Effector memory CD8-positive, alpha-beta T cell (primary cell): ENCODE data around the gene VRK3.

Source experiments
- ATAC-seq: fragments of 150-1000 bp; cut with Tn5 transposase; replicated peaks from 2 replicates; pipeline ENCODE4 v1.10.0; 2021; ENCODE audit warnings: mild to moderate bottlenecking, moderate library complexity
- DNase-seq, 3 experiments: peaks; one replicate each; pipeline ENCODE4 v3.0.0; 2021
- H3K27ac Mint-ChIP-seq, 2 donors: one replicate each; pipeline ENCODE4 v1.8.0; 2022; ENCODE audit warnings: mild to moderate bottlenecking in 2 of 2, mixed read lengths in 2 of 2, moderate library complexity in 2 of 2
- H3K27me3 Mint-ChIP-seq, 2 donors: one replicate each; pipeline ENCODE4 v1.8.0; 2022; ENCODE audit warnings: mixed read lengths in 2 of 2
- H3K36me3 Mint-ChIP-seq: one replicate; pipeline ENCODE4 v1.8.0; 2022; ENCODE audit warnings: mild to moderate bottlenecking, moderate library complexity, mixed read lengths; ENCODE audit not compliant: insufficient read depth
- H3K4me1 Mint-ChIP-seq, 2 donors: one replicate each; pipeline ENCODE4 v1.8.0; 2022; ENCODE audit warnings: low read depth in 2 of 2, mixed read lengths in 2 of 2
- H3K4me3 Mint-ChIP-seq, 2 donors: one replicate each; pipeline ENCODE4 v1.8.0; 2022; ENCODE audit warnings: mild to moderate bottlenecking in 2 of 2, mixed read lengths in 2 of 2, moderate library complexity in 2 of 2
- H3K9me3 Mint-ChIP-seq, 2 donors: one replicate each; pipeline ENCODE4 v1.8.0; 2022; ENCODE audit warnings: mixed read lengths in 2 of 2

VRK3 gene

GRCh38 chr19:50047671-50048070 is 22.5 kb upstream of the VRK3 start:
- Mint-ChIP-seq H3K9me3 (peaks cover 6 to 8% of the 10 kb centered on the region in 2 donors), H3K27ac (no peak overlapping the region), H3K27me3 (no peaks in the 10 kb centered on the region), H3K36me3 (peaks cover 30% of the 10 kb centered on the region), H3K4me3 (no peak overlapping the region), H3K4me1 (peaks cover 13% of the 10 kb centered on the region in 2 donors)
- no peak for DNase-seq
- ATAC-seq = no peak

- Mint-ChIP-seq H3K4me3 (no peak overlapping the region), H3K27ac (no peak overlapping the region), H3K9me3 (peaks cover 6 to 8% of the 10 kb centered on the region in 2 donors), H3K4me1 (peaks cover 13% of the 10 kb centered on the region in 2 donors), H3K36me3 (peaks cover 30% of the 10 kb centered on the region), H3K27me3 (no peaks in the 10 kb centered on the region)
- DNase-seq (peak; percentile 53 to 58 (median 55)), ATAC-seq (no peak)
These were observed 21.7 kb upstream of the VRK3 start for GRCh38 chr19:50046649-50047503.

GRCh38 chr19:50044922-50045321 is 19.8 kb upstream of the VRK3 start:
- Mint-ChIP-seq H3K4me3 (no peak overlapping the region), H3K36me3 (peaks cover 27% of the 10 kb centered on the region), H3K27ac (no peak overlapping the region), H3K9me3 (peaks cover 6 to 8% of the 10 kb centered on the region in 2 donors), H3K27me3 (no peaks in the 10 kb centered on the region), H3K4me1 (peaks cover 0 to 2% of the 10 kb centered on the region in 2 donors)
- ATAC-seq = no peak
- DNase-seq = no peak

- H3K9me3 Mint-ChIP-seq = peaks cover 6 to 8% of the 10 kb centered on the region in 2 donors
- DNase-seq (no peak), ATAC-seq (no peak)
- H3K27me3 Mint-ChIP-seq = no peaks in the 10 kb centered on the region
- no peaks in the 10 kb centered on the region for H3K4me1 Mint-ChIP-seq
- H3K27ac Mint-ChIP-seq = peak overlapping the region; percentile 1 to 8
- H3K36me3 Mint-ChIP-seq = peaks cover 29% of the 10 kb centered on the region
- no peak overlapping the region for H3K4me3 Mint-ChIP-seq
These were observed 18.8 kb upstream of the VRK3 start for GRCh38 chr19:50043967-50044366.

GRCh38 chr19:50042363-50043024 is 17.3 kb upstream of the VRK3 start:
- Mint-ChIP-seq H3K4me1 (no peaks in the 10 kb centered on the region), H3K4me3 (no peak overlapping the region), H3K27me3 (no peaks in the 10 kb centered on the region), H3K27ac (no peak overlapping the region), H3K36me3 (peaks cover 31% of the 10 kb centered on the region), H3K9me3 (peaks cover 6 to 8% of the 10 kb centered on the region in 2 donors)
- no peak for DNase-seq
- ATAC-seq = no peak

- DNase-seq (no peak), ATAC-seq (no peak)
- H3K4me1 Mint-ChIP-seq = no peaks in the 10 kb centered on the region
- H3K36me3 Mint-ChIP-seq = peaks cover 37% of the 10 kb centered on the region
- peaks cover 6 to 8% of the 10 kb centered on the region in 2 donors for H3K9me3 Mint-ChIP-seq
- no peaks in the 10 kb centered on the region for H3K27me3 Mint-ChIP-seq
- no peak overlapping the region for H3K27ac Mint-ChIP-seq
- H3K4me3 Mint-ChIP-seq = no peak overlapping the region
These were observed 15.8 kb upstream of the VRK3 start for GRCh38 chr19:50040967-50041366.

GRCh38 chr19:50039968-50040367 is 14.8 kb upstream of the VRK3 start:
- H3K27me3 Mint-ChIP-seq = no peaks in the 10 kb centered on the region
- H3K9me3 Mint-ChIP-seq = peaks cover 6 to 8% of the 10 kb centered on the region in 2 donors
- H3K4me1 Mint-ChIP-seq = no peaks in the 10 kb centered on the region
- peaks cover 36% of the 10 kb centered on the region for H3K36me3 Mint-ChIP-seq
- DNase-seq (no peak), ATAC-seq (no peak)
- H3K4me3 Mint-ChIP-seq = no peak overlapping the region
- H3K27ac Mint-ChIP-seq = peak overlapping the region in 1 of 2 donors; percentile 89

- peaks cover 3 to 9% of the 10 kb centered on the region in 2 donors for H3K4me1 Mint-ChIP-seq
- no peaks in the 10 kb centered on the region for H3K9me3 Mint-ChIP-seq
- ATAC-seq (no peak), DNase-seq (no peak)
- H3K36me3 Mint-ChIP-seq = peaks cover 31% of the 10 kb centered on the region
- no peak overlapping the region for H3K27ac Mint-ChIP-seq
- no peak overlapping the region for H3K4me3 Mint-ChIP-seq
- H3K27me3 Mint-ChIP-seq = no peaks in the 10 kb centered on the region
These were observed 11.7 kb upstream of the VRK3 start for GRCh38 chr19:50036908-50037307.

- Mint-ChIP-seq H3K9me3 (no peaks in the 10 kb centered on the region), H3K36me3 (peaks cover 28% of the 10 kb centered on the region), H3K4me3 (no peak overlapping the region), H3K4me1 (peaks cover 18 to 31% of the 10 kb centered on the region in 2 donors), H3K27me3 (no peaks in the 10 kb centered on the region), H3K27ac (no peak overlapping the region)
- no peak for DNase-seq
- ATAC-seq = no peak
These were observed 5.8 kb upstream of the VRK3 start for GRCh38 chr19:50030937-50031336.

- Mint-ChIP-seq H3K27ac (no peak overlapping the region), H3K4me1 (peaks cover 21 to 34% of the 10 kb centered on the region in 2 donors), H3K4me3 (no peak overlapping the region), H3K9me3 (no peaks in the 10 kb centered on the region), H3K36me3 (peaks cover 35% of the 10 kb centered on the region), H3K27me3 (no peaks in the 10 kb centered on the region)
- ATAC-seq (no peak), DNase-seq (no peak)
These were observed 5.1 kb upstream of the VRK3 start for GRCh38 chr19:50030225-50030624.

- H3K9me3 Mint-ChIP-seq = no peaks in the 10 kb centered on the region
- ATAC-seq (no peak), DNase-seq (no peak)
- H3K27me3 Mint-ChIP-seq = no peaks in the 10 kb centered on the region
- peak overlapping the region; percentile 93 to 97 for H3K4me3 Mint-ChIP-seq
- H3K4me1 Mint-ChIP-seq = peaks cover 31 to 44% of the 10 kb centered on the region in 2 donors
- peaks cover 31% of the 10 kb centered on the region for H3K36me3 Mint-ChIP-seq
- peak overlapping the region; percentile 99 to 100 for H3K27ac Mint-ChIP-seq
These were observed 1.4 kb upstream of the VRK3 start for GRCh38 chr19:50026550-50026906.

- peak within 1 kb of the TSS; percentile 99 to 100 for H3K27ac Mint-ChIP-seq
- DNase-seq = peak; percentile 88 to 90 (median 90)
- no peaks in the 10 kb centered on the region for H3K9me3 Mint-ChIP-seq
- peak; percentile 74 for ATAC-seq
- peaks cover 33 to 44% of the 10 kb centered on the region in 2 donors for H3K4me1 Mint-ChIP-seq
- peak within 1 kb of the TSS; percentile 93 to 97 for H3K4me3 Mint-ChIP-seq
- H3K36me3 Mint-ChIP-seq = peaks cover 31% of the 10 kb centered on the region
- no peaks in the 10 kb centered on the region for H3K27me3 Mint-ChIP-seq
These were observed 800 bp upstream of the VRK3 start, which contains the start of gene ZNF473 for GRCh38 chr19:50025794-50026549. TSS of gene ZNF473 (plus strand) at chr19:50026005. CDS start at chr19:50031083, 5,078 bp downstream.

GRCh38 chr19:50024719-50025021 is 502 bp downstream of the VRK3 start:
- H3K27ac Mint-ChIP-seq = peak overlapping the region; percentile 99 to 100
- no peaks in the 10 kb centered on the region for H3K27me3 Mint-ChIP-seq
- no peaks in the 10 kb centered on the region for H3K9me3 Mint-ChIP-seq
- H3K36me3 Mint-ChIP-seq = peaks cover 37% of the 10 kb centered on the region
- H3K4me1 Mint-ChIP-seq = peaks cover 35 to 49% of the 10 kb centered on the region in 2 donors
- H3K4me3 Mint-ChIP-seq = peak overlapping the region; percentile 93 to 97
- ATAC-seq = no peak
- no peak for DNase-seq
